RWPE2 (cell line): ENCODE data around the gene SYNJ2.

Source experiments
- ATAC-seq: fragments of 200-7000 bp; cut with Tn5 transposase; 3 replicates; pipeline ENCODE4 v1.9.1; 2021; ENCODE audit warnings: low read depth
- DNase-seq: peaks from one replicate; pipeline ENCODE4 v3.0.0-alpha.2; 2020; ENCODE audit warnings: low spot score
- H3K27ac ChIP-seq: fragments of 450-650 bp; 2 replicates; pipeline ENCODE4 v1.5.1; 2017; ENCODE audit warnings: mild to moderate bottlenecking; ENCODE audit not compliant: poor library complexity, severe bottlenecking
- H3K27me3 ChIP-seq: fragments of 250-450 bp; sonication (Bioruptor Pico); 2 replicates; pipeline ENCODE4 v1.5.1; 2021; ENCODE audit warnings: mild to moderate bottlenecking, moderate library complexity; ENCODE audit not compliant: insufficient read depth, poor library complexity, severe bottlenecking
- H3K36me3 ChIP-seq: fragments of 250-450 bp; sonication (Bioruptor Pico); 2 replicates; pipeline ENCODE4 v1.5.1; 2020; ENCODE audit warnings: low read depth, mild to moderate bottlenecking, moderate library complexity
- H3K4me1 ChIP-seq: fragments of 250-450 bp; sonication (Bioruptor Pico); 2 replicates; pipeline ENCODE4 v1.5.1; 2021; ENCODE audit warnings: mild to moderate bottlenecking, moderate library complexity; ENCODE audit not compliant: insufficient read depth, poor library complexity, severe bottlenecking
- H3K4me3 ChIP-seq: fragments of 250-450 bp; sonication (Bioruptor Pico); 2 replicates; pipeline ENCODE4 v1.5.1; 2021; ENCODE audit warnings: mild to moderate bottlenecking, moderate library complexity; ENCODE audit not compliant: severe bottlenecking
- H3K9me3 ChIP-seq: fragments of 250-450 bp; sonication (Bioruptor Pico); 2 replicates; pipeline ENCODE4 v1.5.1; 2021; ENCODE audit warnings: mild to moderate bottlenecking, moderate library complexity; ENCODE audit not compliant: severe bottlenecking
- TF ChIP-seq, protein P1 (sequence below): fragments of 450-650 bp; IDR thresholded peaks from one replicate; pipeline ENCODE4 v1.5.1; 2017; ENCODE audit warnings: mild to moderate bottlenecking, moderate library complexity; ENCODE audit not compliant: poor library complexity, severe bottlenecking

Gene SYNJ2

DNA sequence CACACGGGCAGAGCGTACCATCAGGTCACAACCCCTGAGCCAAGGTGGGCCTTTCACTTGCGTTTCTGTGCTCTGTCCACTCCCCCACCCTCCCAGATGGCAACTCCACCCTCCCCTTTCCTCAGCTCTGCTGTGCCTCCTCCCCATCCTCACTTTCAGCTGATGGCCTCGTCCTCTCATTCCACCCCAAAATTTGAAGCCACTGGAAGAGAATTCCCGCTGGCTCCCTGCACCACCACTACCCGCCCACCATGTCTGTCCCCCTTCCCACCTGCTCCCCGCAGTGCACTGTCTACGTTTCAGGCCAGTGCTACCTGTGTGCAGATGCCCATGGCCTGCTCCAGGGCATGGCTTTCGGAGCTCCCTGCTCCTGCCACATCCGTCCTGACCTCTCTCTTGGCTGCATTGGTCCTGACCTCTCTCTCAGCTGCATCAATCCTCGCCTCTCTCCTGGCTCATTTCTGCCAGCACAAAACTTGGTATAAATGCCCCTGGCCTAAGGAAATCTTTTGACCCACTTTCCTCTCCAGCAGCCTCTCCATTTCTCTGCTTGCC, 24.0 kb downstream of the SYNJ2 start:
- H3K27ac ChIP-seq, result no peak overlapping the region
- no peak for DNase-seq
- H3K4me1 ChIP-seq, result peaks cover 25% of the 10 kb centered on the region
- ATAC-seq, result no peak
- H3K36me3 ChIP-seq, result 0 out of 2 replicates have a peak, but pooled peaks cover 3% of the 10 kb centered on the region
- H3K27me3 ChIP-seq, result no peaks in the 10 kb centered on the region
- H3K9me3 ChIP-seq, result no peaks in the 10 kb centered on the region
- no peak overlapping the region for H3K4me3 ChIP-seq
- TF ChIP-seq, protein P1, sequence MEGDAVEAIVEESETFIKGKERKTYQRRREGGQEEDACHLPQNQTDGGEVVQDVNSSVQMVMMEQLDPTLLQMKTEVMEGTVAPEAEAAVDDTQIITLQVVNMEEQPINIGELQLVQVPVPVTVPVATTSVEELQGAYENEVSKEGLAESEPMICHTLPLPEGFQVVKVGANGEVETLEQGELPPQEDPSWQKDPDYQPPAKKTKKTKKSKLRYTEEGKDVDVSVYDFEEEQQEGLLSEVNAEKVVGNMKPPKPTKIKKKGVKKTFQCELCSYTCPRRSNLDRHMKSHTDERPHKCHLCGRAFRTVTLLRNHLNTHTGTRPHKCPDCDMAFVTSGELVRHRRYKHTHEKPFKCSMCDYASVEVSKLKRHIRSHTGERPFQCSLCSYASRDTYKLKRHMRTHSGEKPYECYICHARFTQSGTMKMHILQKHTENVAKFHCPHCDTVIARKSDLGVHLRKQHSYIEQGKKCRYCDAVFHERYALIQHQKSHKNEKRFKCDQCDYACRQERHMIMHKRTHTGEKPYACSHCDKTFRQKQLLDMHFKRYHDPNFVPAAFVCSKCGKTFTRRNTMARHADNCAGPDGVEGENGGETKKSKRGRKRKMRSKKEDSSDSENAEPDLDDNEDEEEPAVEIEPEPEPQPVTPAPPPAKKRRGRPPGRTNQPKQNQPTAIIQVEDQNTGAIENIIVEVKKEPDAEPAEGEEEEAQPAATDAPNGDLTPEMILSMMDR, result no peak

DNA sequence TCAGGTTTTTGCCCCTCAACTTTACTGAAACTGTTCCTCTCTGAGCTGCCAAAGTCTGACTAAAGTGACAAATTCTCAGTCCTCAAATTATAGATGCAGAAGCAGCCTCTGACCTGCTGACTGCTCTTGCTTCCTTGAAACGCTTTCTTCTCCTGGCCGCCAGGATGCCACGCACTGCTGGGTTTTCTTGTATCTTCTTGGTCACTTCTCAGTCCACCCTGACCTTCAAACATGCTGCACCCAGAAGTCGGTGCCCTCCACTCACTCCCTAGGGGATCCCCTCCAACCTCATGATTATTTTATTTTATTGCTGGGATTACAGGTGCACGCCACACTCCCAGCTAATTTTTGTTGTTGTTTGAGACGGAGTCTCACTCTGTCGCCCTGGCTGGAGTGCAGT, 24.7 kb downstream of the SYNJ2 start:
- Histone ChIP-seq H3K36me3 (0 out of 2 replicates have a peak, but pooled peaks cover 3% of the 10 kb centered on the region), H3K4me3 (no peak overlapping the region), H3K27ac (no peak overlapping the region), H3K9me3 (no peaks in the 10 kb centered on the region), H3K27me3 (no peaks in the 10 kb centered on the region), H3K4me1 (peaks cover 25% of the 10 kb centered on the region)
- ATAC-seq (no peak), DNase-seq (no peak)
- TF ChIP-seq, protein P1, result no peak

DNA sequence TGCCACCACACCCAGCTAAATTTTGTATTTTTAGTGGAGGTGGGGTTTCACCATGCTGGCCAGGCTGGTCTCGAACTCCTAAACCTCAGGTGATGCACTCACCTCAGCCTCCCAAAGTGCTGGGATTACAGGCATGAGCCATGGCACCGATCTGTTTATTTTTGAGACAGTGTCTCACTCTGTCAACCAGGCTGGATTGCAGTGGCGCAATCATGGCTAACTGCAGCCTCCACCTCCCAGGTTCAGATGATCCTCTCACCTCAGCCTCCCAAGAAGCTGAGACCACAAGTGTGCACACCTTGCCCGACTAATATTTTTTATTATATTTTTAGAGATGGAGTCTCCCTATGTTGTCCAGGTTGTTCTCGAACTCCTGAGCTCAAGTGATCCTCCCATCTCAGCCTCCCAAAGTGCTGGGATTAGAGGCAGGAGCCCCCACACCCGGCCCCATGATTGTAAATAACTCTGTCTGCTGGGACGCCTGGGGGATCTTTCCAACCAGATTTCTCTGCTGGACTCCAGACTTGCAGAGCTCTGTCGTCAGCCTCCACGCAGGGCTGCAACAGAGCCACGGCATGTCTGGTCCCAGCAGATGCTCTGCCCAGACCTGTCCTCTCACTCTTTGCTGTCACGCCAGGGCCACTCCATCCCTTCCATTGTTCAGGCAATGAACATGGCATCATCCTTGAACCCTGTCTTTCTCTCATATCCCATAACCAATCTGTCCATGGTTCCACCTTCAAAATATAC, 25.3 kb downstream of the SYNJ2 start:
- Histone ChIP-seq H3K4me1 (peaks cover 23% of the 10 kb centered on the region), H3K36me3 (0 out of 2 replicates have a peak, but pooled peaks cover 1% of the 10 kb centered on the region), H3K27ac (no peak overlapping the region), H3K4me3 (no peak overlapping the region), H3K9me3 (no peaks in the 10 kb centered on the region), H3K27me3 (no peaks in the 10 kb centered on the region)
- no peak for DNase-seq
- no peak for ATAC-seq
- TF ChIP-seq, protein P1, result no peak

DNA sequence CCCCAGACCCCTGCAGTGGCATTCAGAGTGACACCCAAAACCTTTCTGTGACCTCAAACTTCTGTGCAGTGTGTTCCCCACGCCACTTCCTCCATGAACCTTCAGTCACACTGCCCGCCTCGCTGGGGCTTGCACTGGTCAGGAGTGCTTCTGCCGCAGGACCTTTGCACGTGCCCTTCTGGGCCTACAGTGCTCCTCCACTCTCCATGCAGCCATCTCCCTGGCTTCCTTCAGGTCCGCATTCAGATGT, 27.1 kb downstream of the SYNJ2 start:
- H3K27me3 ChIP-seq, result no peaks in the 10 kb centered on the region
- H3K36me3 ChIP-seq, result no peaks in the 10 kb centered on the region
- TF ChIP-seq, protein P1, result no peak
- H3K9me3 ChIP-seq, result no peaks in the 10 kb centered on the region
- ATAC-seq (no peak), DNase-seq (no peak)
- no peak overlapping the region for H3K4me3 ChIP-seq
- no peak overlapping the region for H3K27ac ChIP-seq
- H3K4me1 ChIP-seq, result peaks cover 5% of the 10 kb centered on the region
